Osteoblast (primary cell): ENCODE results near the gene PLIN3. TPM values are rescaled to one million over a fixed set of nuclear protein-coding genes. Genes with fewer than 3 reads are reported as not detected.
A peak's percentile ranks its signal among the peaks of the same experiment; 100 is the strongest.

ENCODE experiments used
- DNase-seq: peaks from one replicate; pipeline ENCODE4 v3.0.0; 2011; ENCODE audit warnings: low spot score, mixed read lengths; ENCODE audit not compliant: insufficient read length; ENCODE audit errors: missing footprints
- H2AFZ ChIP-seq: 2 replicates; pipeline ENCODE4 v1.6.0; 2011; ENCODE audit warnings: mild to moderate bottlenecking, low read length
- H3K27ac ChIP-seq: 2 replicates; pipeline ENCODE4 v1.5.1; 2011; ENCODE audit warnings: mild to moderate bottlenecking, low read depth, low read length, moderate library complexity
- H3K27me3 ChIP-seq: 2 replicates; pipeline ENCODE4 v1.6.0; 2012; ENCODE audit warnings: mild to moderate bottlenecking, control low read depth, inconsistent platforms, low read length, moderate library complexity; ENCODE audit not compliant: insufficient read depth
- H3K36me3 ChIP-seq: 2 replicates; pipeline ENCODE4 v1.5.1; 2011; ENCODE audit warnings: mild to moderate bottlenecking, low read length, control low read depth, moderate library complexity; ENCODE audit not compliant: insufficient read depth
- H3K4me1 ChIP-seq: 2 replicates; pipeline ENCODE4 v1.5.1; 2011; ENCODE audit warnings: mild to moderate bottlenecking, low read length, control low read depth, moderate library complexity; ENCODE audit not compliant: insufficient read depth
- H3K4me2 ChIP-seq: 2 replicates; pipeline ENCODE4 v1.6.0; 2011; ENCODE audit warnings: mild to moderate bottlenecking, low read length; ENCODE audit not compliant: insufficient read depth
- H3K4me3 ChIP-seq: fragments of 200-600 bp; sonication (generic); 3 replicates; pipeline ENCODE4 v1.5.1; 2012; ENCODE audit warnings: mild to moderate bottlenecking, low read length, inconsistent platforms; ENCODE audit not compliant: insufficient read depth
- H3K79me2 ChIP-seq: 2 replicates; pipeline ENCODE4 v1.6.0; 2012; ENCODE audit warnings: mild to moderate bottlenecking, low read length, control low read depth, inconsistent platforms; ENCODE audit not compliant: insufficient read depth
- H3K9me3 ChIP-seq: 2 replicates; pipeline ENCODE4 v1.5.1; 2011; ENCODE audit warnings: low read depth, low read length, control low read depth
- H4K20me1 ChIP-seq: 2 replicates; pipeline ENCODE4 v1.6.0; 2012; ENCODE audit warnings: mild to moderate bottlenecking, low read length, control low read depth; ENCODE audit not compliant: insufficient read depth
- CTCF ChIP-seq: IDR thresholded peaks from 2 replicates; pipeline ENCODE4 v1.5.1; 2011; ENCODE audit warnings: mild to moderate bottlenecking, low read depth, low read length, moderate library complexity; ENCODE audit errors: extremely low read depth
- total RNA-seq: library from RNA; depleted of rRNA; stranded (reverse); fragments of >200 nt; gene quantifications from 2 replicates; pipeline ENCODE4 v1.2.3, GENCODE V29; 2012

PLIN3 gene
- total RNA-seq, 1 donor = 260 TPM

GRCh38 chr19:4913996-4914735 is 46.7 kb upstream of the PLIN3 start:
- H3K27me3 ChIP-seq = no peaks in the 10 kb centered on the region
- peak overlapping the region; percentile 86 for H3K27ac ChIP-seq
- peaks cover 7% of the 10 kb centered on the region for H3K36me3 ChIP-seq
- H3K4me2 ChIP-seq = peak overlapping the region; percentile 64
- H4K20me1 ChIP-seq = no peaks in the 10 kb centered on the region
- TF ChIP-seq CTCF = no peak
- no peak overlapping the region for H2AFZ ChIP-seq
- peaks cover 65% of the 10 kb centered on the region for H3K79me2 ChIP-seq
- no peaks in the 10 kb centered on the region for H3K9me3 ChIP-seq
- peak; percentile 43 for DNase-seq
- H3K4me1 ChIP-seq = peaks cover 49% of the 10 kb centered on the region
- no peak overlapping the region for H3K4me3 ChIP-seq

- peak; percentile 100 for DNase-seq
- peaks cover 47% of the 10 kb centered on the region for H3K79me2 ChIP-seq
These were observed 44.6 kb upstream of the PLIN3 start for GRCh38 chr19:4911786-4912672.

GRCh38 chr19:4911314-4911713 is 43.8 kb upstream of the PLIN3 start:
- Histone ChIP-seq H3K4me3 (peak overlapping the region; percentile 81), H3K9me3 (no peaks in the 10 kb centered on the region), H3K27ac (peak overlapping the region; percentile 92), H3K4me2 (peak overlapping the region; percentile 96), H3K79me2 (peaks cover 40% of the 10 kb centered on the region), H3K36me3 (peaks cover 7% of the 10 kb centered on the region), H4K20me1 (no peaks in the 10 kb centered on the region), H2AFZ (peak overlapping the region; percentile 92), H3K27me3 (no peaks in the 10 kb centered on the region), H3K4me1 (peaks cover 49% of the 10 kb centered on the region)
- DNase-seq = peak; percentile 68
- TF ChIP-seq CTCF = no peak

More at GRCh38 chr19:4911786-4912672, 44.6 kb upstream of the PLIN3 start:
- Histone ChIP-seq H3K9me3 (no peaks in the 10 kb centered on the region), H3K36me3 (peaks cover 7% of the 10 kb centered on the region), H3K4me1 (peaks cover 49% of the 10 kb centered on the region), H3K27ac (peak overlapping the region; percentile 92), H2AFZ (peak overlapping the region; percentile 92), H3K4me2 (peak overlapping the region; percentile 96), H4K20me1 (no peaks in the 10 kb centered on the region), H3K4me3 (peak overlapping the region; percentile 81), H3K27me3 (no peaks in the 10 kb centered on the region)
- TF ChIP-seq CTCF = peak; percentile 89
